T-helper 2 cell treated with Interferon-gamma antibody and Interleukin-4, amounts not matched to agents 100 ng/mL and 5 ng/mL, for 36 hours (primary cell): ENCODE data around the gene SAMD11. TPM values are rescaled to one million over a fixed set of nuclear protein-coding genes. Genes with fewer than 3 reads are reported as not detected.

Source experiments
- intact Hi-C: fragments of 100-400 bp; cut with micrococcal nuclease; formaldehyde crosslinking; loops from one replicate; pipeline ENCODE4 v1.15.1; 2023
- total RNA-seq: library from RNA; stranded (reverse); gene quantifications from 2 replicates; pipeline ENCODE4 v1.2.3, GENCODE V29; 2022

The SAMD11 gene
- total RNA-seq, 1 donor from 2014 or later, result not detected

- intact Hi-C loops, result no loop called here
These were observed 8.4 kb downstream of the SAMD11 start for GRCh38 chr1:932173-932510.

DNA sequence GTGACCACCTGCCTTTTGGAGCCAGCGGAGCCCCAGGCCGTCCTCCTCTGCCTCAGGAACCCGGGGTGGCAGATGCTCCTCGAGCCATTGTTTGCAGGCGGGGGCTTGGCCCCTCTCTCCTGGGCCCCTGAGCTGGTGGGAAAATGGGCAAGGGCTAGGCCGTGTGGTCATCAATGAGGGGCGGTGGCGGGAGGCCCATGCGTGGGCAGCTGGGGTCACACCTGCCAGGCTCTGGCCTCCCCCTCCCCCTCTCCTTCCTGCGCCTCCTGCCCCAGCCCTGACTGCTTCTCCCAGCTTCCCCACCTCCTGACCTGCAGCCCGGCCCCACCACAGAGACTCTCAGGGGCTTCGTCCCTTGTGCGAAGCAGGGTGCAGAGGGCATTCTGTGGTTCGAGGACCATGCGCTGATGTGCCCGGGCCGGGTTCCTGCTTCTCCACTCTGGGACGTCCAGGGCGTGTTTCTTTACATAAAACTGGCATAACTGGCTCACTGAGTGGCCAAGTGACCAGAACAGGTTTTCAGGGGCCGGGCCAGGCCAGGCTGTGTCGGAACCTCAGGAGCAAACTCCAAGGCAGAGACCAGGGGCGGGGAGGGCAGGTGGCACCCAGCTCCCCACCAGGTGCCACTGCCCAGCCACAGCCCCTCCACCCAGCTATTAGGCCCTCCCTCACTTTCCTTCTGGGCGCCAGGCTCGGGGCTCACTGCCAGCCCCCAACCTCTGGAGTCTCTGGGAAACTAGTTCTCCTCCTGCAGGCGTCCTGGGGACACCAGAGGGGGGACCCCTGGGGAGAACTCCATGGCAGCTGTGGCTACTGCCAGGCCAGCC, 9.3 kb downstream of the SAMD11 start:
- intact Hi-C loops, result no loop called here

DNA sequence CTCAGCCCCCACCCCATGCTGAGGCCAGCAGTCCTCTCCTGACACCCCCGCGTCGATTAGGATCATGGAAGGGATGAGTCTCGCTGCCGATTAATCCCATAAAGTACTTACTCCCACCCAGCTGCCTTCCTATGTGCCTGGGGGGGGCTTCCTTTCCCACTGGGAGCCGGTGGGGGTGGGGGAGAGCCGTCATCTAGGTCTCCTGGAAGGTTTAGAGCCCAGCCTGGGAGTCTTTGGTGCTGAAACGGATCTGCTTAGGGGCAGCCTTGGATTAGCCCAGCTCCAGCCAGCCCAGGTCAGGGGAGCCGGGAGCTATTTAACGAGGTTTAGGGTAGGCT, 9.8 kb downstream of the SAMD11 start:
- intact Hi-C loops, result no loop called here

- intact Hi-C loops, result no loop called here
These were observed 11.4 kb downstream of the SAMD11 start for GRCh38 chr1:934991-935750.

DNA sequence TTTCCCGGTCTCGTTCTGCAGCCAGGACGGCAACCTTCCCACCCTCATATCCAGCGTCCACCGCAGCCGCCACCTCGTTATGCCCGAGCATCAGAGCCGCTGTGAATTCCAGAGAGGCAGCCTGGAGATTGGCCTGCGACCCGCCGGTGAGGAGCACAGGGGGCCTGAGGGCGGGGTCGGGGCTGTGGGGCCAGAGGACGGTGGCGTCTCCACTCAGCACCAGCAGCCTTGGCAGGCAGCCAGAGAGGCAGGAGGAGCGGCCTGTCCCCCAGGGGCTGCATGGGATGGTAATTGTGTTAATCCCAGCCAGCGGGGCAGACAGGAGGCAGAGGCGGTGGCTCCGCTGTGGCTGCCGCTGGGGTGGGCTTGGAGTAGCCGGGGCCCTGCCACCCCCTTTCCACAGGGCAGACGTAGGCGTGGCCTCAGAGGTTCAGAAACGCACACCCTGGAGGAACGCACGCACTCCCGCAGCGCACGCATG, 12.1 kb downstream of the SAMD11 start:
- intact Hi-C loops, result no loop called here

- intact Hi-C loops, result no loop called here
These were observed 12.9 kb downstream of the SAMD11 start for GRCh38 chr1:936348-937264.

- intact Hi-C loops, result no loop called here
These were observed 13.8 kb downstream of the SAMD11 start for GRCh38 chr1:937521-937920.

- intact Hi-C loops, result no loop called here
These were observed 14.5 kb downstream of the SAMD11 start for GRCh38 chr1:938088-938683.

GRCh38 chr1:938711-939489, 15.2 kb downstream of the SAMD11 start:
- intact Hi-C loops, result no loop called here

GRCh38 chr1:939511-940106, 15.9 kb downstream of the SAMD11 start:
- intact Hi-C loops, result no loop called here

DNA sequence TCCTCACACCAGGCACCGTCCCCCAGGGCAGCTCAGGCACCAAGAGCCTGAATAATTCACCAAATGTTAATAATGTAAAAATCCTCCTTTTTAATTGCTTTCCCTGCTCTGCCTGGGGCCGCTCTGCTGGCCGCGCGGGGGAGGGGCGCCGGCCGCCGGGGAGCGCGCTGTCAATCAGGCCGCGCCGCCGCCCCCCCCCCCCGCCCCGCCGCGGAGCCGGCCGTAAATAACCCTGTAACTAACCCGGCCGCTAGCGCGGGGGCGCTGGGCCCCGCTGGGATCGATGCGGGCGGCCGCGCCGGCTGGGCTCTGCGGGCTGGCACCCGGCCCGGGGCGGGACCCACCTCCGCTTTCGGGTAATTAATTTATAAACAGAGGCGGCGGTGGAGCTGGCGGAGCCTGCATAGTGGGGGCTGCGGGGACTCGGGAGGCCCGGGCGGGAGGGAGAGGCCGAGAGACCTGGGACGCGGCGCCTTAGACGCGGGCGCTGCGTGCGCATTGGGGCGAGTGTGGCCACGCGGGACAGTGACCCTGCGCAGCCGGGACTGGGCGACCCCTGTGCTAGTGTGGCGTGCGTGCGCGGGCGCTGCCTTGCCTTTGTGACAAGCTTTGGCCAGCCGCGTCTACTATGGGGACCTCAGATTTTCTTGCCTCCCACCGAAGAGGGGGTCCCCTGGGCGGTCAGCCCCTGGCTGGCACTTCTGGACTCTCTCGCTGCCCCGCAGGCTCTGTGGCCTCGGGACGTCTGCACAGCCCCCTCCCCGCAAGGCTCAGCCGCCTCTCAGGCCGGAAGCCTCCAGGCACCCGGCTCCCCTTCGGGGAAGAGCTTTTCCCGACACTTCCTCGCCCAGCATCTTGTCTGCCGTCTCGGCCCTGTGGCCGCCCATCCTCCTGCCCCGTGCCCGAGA, 16.6 kb downstream of the SAMD11 start:
- intact Hi-C loops, result no loop called here

DNA sequence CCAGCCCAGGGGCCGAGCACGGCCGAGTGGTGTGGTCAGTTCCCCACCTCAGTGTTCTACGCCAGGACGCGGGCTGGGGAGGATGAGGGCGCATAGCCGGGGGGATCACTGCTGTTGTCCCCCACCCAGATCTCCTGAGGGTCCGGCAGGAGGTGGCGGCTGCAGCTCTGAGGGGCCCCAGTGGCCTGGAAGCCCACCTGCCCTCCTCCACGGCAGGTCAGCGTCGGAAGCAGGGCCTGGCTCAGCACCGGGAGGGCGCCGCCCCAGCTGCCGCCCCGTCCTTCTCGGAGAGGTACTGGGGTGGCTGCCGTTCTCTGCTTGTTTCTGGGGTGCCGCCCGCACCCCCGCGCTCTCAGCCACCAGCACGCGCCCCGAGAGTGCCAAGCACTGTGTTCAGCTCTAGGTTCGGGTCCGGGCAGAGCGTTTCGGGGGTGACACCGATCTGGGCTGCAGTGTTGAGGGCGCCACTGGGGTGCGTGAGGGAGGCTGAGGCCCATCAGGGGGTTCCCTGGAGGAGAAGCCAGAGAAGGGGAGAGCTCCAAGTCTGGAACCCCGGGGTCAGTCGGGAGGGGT, 17.4 kb downstream of the SAMD11 start:
- intact Hi-C loops, result no loop called here

DNA sequence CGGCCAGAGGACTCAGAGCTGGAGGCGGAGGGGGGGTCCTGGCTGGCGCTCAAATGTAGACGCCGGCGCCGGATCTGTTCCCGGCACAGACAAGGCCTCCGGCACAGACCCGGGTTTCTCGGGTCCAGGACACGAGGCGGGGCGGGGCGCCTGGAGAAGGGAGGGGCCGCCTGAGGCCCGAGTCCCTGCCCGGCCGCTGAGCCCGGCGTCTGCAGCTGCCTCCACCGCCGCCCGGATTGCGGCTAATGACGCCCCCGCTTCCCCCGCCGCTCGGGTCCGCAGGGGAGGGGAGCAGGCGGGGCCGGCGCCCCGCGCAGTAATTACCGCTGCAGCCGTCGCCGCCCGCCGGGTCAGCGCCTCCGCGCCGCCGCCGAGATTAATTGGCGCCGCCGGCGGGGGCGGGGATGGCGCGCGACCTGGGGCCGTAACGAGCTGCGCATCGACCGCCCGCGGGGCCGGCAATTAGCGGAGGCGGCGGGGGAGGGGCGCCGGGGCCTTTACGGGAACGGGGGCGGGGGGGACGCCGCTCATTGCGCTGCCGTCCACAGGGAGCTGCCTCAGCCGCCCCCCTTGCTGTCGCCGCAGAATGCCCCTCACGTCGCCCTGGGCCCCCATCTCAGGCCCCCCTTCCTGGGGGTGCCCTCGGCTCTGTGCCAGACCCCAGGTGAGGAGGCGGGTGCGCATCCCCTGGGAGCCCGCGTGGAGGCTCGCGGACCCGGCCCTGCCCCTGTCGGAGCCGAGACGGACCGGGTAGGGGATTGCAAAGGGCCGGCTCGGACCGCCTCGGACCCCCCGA, 18.1 kb downstream of the SAMD11 start:
- intact Hi-C loops, result no loop called here

GRCh38 chr1:942411-942821, 18.7 kb downstream of the SAMD11 start:
- intact Hi-C loops, result no loop called here

- intact Hi-C loops, result no loop called here
These were observed 19.3 kb downstream of the SAMD11 start for GRCh38 chr1:942864-943533.

GRCh38 chr1:943545-944340, 20.0 kb downstream of the SAMD11 start:
- intact Hi-C loops, result no loop called here
